GM19395 (cell line): ENCODE results near the gene SBK2.
"Not testable (repeated sequence)": the region's sequence is repeated elsewhere in the genome, so short reads cannot be mapped to it uniquely, and the experiment has no call there.

Source experiments
- ATAC-seq: cut with Tn5 transposase; IDR thresholded peaks from one replicate; pipeline ENCODE4 v1.9.1; 2021; ENCODE audit warnings: mild to moderate bottlenecking, moderate library complexity; ENCODE audit not compliant: unreplicated experiment

The SBK2 gene

GRCh38 chr19:55536951-55537740 is at the start of gene SBK2:
Gene SBK2 (minus strand): TSS chr19:55537133. CDS start chr19:55536294, 839 bp downstream.
- ATAC-seq = no peak

- ATAC-seq = no peak
Observed at GRCh38 chr19:55585658-55586339, 48.9 kb upstream of the SBK2 start.

- no peak for ATAC-seq
Observed at GRCh38 chr19:55584871-55585270, 47.9 kb upstream of the SBK2 start.

- ATAC-seq = not testable (repeated sequence)
Observed at GRCh38 chr19:55583897-55584296, 47.0 kb upstream of the SBK2 start.

GRCh38 chr19:55582284-55582683 is 45.4 kb upstream of the SBK2 start:
- ATAC-seq = not testable (repeated sequence)

- no peak for ATAC-seq
Observed at GRCh38 chr19:55581823-55582223, 44.9 kb upstream of the SBK2 start.

- ATAC-seq = no peak
Observed at GRCh38 chr19:55581145-55581822, 44.4 kb upstream of the SBK2 start.

GRCh38 chr19:55580628-55581144 is 43.8 kb upstream of the SBK2 start, which contains the start of gene ZNF579:
Gene ZNF579 (minus strand): TSS chr19:55580848. CDS start chr19:55579639, 1,209 bp downstream.
- ATAC-seq = no peak

- ATAC-seq = no peak
Observed at GRCh38 chr19:55579766-55580621, 43.1 kb upstream of the SBK2 start.

- no peak for ATAC-seq
Observed at GRCh38 chr19:55578761-55579747, 42.1 kb upstream of the SBK2 start.

GRCh38 chr19:55578031-55578760 is 41.3 kb upstream of the SBK2 start:
- ATAC-seq = no peak

- ATAC-seq = no peak
Observed at GRCh38 chr19:55576746-55577145, 39.8 kb upstream of the SBK2 start.

- not testable (repeated sequence) for ATAC-seq
Observed at GRCh38 chr19:55573929-55574328, 37.0 kb upstream of the SBK2 start.

GRCh38 chr19:55569477-55569876 is 32.5 kb upstream of the SBK2 start:
- ATAC-seq = not testable (repeated sequence)

- ATAC-seq = no peak
Observed at GRCh38 chr19:55567708-55568328, 30.9 kb upstream of the SBK2 start.

GRCh38 chr19:55566823-55567222 is 29.9 kb upstream of the SBK2 start:
- no peak for ATAC-seq

GRCh38 chr19:55563261-55563690 is 26.3 kb upstream of the SBK2 start:
- ATAC-seq = no peak

GRCh38 chr19:55559684-55560083 is 22.8 kb upstream of the SBK2 start:
- ATAC-seq = no peak
